Left cardiac atrium (tissue), 4 donors: ENCODE measurements around the gene LDLRAD3. TPM values are rescaled to one million over a fixed set of nuclear protein-coding genes. Genes with fewer than 3 reads are reported as not detected.

Source experiments
- ATAC-seq, 2 donors: fragments of 200-7000 bp; cut with Tn5 transposase; one replicate each; pipeline ENCODE4 v1.9.1; 2020; ENCODE audit warnings: mild to moderate bottlenecking in 2 of 2, moderate library complexity in 2 of 2
- DNase-seq: peaks from one replicate; pipeline ENCODE4 v3.0.0-alpha.2; 2020
- intact Hi-C, 2 donors: fragments of 100-400 bp; cut with DNase I; formaldehyde crosslinking; loops; one replicate each; pipeline versions ENCODE4 v1.14.1 to v1.15.1; 2022 to 2023
- total RNA-seq, 2 donors: library from RNA; stranded (reverse); fragmentation: NEBNext Ultra II Directional; extraction: Animal tissue kit (Norgen Biotek cat#: 25700); gene quantifications; one replicate each; pipeline ENCODE4 v1.2.1, GENCODE V29; 2021
- donor health status: DM: no; HTN: yes; CAD: no.
- donor health status: DM: no; HTN: yes; CAD: no; lungs with severe emphysema.
- donor health status: DM: yes; HTN: yes; CAD: no.
- donor health status: Dilated cardiomyopathy.

Gene LDLRAD3
- total RNA-seq, 2 donors from 2014 or later, result 4.7 to 10.8 TPM

DNA sequence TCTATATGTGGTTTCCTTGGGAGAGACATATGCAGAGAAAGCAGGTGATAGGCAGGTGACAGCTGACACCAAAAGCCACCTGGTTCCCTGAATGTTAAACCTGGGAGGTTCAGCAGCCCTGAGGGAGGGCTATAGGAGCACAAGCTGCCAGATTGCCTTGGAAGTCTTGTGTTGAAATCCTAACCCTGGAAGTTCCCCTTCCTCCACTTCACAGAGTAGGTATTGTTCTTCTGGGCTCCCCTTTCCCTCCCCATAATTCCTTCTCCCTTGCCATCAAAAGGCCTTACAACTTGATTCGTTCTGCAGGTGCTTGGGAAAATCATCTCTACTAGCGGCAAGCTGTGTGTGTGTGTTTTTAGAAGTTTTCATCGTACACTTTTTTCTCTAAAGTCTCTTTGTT is 5.4 kb downstream of the LDLRAD3 start:
- DNase-seq, result no peak
- ATAC-seq, result no peak
- intact Hi-C loops, result no loop called here

DNA sequence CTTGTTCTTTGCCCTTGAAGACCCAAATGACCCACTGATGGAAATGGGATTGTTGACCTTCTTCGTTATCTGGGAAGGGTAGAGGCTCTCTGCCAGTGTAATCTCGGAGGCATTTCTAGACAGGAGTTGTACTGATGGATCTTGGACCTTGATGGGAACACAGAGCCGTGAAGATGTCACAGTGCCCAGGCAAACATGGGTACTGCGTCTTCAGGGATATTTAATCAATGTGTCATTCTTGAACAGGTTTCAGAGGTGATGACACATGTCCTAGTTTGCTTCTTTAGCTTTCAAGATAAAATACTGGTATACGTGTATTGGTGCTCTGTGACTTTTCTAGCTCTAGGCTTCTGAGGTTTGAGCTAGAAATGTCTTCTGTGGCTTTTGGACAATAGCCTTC is 6.2 kb downstream of the LDLRAD3 start:
- no peak for DNase-seq
- no peak for ATAC-seq
- intact Hi-C loops, result no loop called here

- no peak for ATAC-seq
- intact Hi-C loops, result no loop called here
- no peak for DNase-seq
These were observed 7.8 kb downstream of the LDLRAD3 start for GRCh38 chr11:35951680-35952079.

DNA sequence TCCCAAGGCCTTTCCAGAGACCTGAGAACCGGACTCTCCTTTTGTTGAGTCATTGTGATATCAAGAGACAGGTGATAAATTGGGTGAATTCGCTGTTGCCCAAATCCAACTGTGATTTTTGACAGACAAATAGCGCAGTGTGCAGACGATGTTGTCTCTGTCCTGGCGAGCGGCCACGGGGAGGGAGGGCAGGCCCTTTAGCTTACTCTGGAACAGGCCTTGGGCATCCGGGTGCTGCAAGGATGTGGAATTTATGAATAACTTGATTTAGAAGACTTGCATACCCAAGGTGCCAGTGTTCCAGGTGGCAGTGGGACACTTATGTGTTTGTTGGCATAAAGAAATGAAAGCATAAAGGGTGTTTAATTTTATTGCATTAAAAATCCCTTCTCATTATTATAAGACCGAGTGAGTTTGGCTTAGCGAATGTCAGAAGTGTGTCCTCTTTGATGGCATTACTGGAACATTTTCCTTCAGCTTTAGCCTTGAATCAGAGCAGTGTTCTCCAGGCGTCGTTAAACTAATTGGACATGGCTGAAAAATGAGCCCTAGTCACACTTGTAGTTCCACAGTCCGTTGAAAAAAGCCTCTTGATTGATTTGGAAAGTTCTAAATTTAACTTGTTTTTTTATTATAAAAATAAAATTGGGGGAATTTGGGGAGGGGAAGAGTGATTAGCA is 9.4 kb downstream of the LDLRAD3 start:
- no peak for ATAC-seq
- intact Hi-C loops, result no loop called here
- peak; percentile 61 for DNase-seq

- intact Hi-C loops, result no loop called here
- DNase-seq (no peak), ATAC-seq (no peak)
These were observed 10.3 kb downstream of the LDLRAD3 start for GRCh38 chr11:35954205-35954604.

- no peak for ATAC-seq
- no peak for DNase-seq
These were observed 11.8 kb downstream of the LDLRAD3 start for GRCh38 chr11:35955636-35956035.

GRCh38 chr11:35962369-35963138 is 18.7 kb downstream of the LDLRAD3 start:
- no peak for ATAC-seq
- intact Hi-C loops, result no loop called here
- DNase-seq, result no peak

More at GRCh38 chr11:35955636-35956035, 11.8 kb downstream of the LDLRAD3 start:
- intact Hi-C loops, result no loop called here

GRCh38 chr11:35963911-35964310 is 20.0 kb downstream of the LDLRAD3 start:
- peak; percentile 62 for DNase-seq
- intact Hi-C loops, result no loop called here
- peak; percentile 75 to 80 for ATAC-seq

DNA sequence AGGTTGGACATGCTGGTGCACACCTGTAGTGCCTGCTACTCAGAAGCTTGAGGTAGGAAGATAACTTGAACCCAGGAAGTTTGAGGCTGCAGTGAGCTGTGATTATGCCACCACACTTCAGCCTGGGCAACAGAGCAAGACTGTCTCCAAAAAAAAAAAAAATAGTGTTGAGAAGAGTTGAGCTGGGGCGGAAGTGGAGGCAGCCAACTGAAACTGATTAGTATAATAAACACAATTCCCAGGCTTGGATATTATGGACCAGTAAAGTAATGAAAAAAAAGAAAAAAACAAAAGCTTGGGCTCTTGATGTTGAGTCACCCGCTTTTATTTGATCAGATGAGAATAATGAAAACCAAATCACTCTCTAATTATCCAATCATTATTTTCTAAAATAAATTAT is 21.0 kb downstream of the LDLRAD3 start:
- ATAC-seq (peak in 1 of 2 donors; percentile 16), DNase-seq (peak; percentile 29)
- intact Hi-C loops, result no loop called here

GRCh38 chr11:35967042-35967441 is 23.2 kb downstream of the LDLRAD3 start:
- DNase-seq (no peak), ATAC-seq (no peak)
- intact Hi-C loops, result no loop called here

- no peak for DNase-seq
- intact Hi-C loops, result no loop called here
- ATAC-seq, result no peak
These were observed 24.7 kb downstream of the LDLRAD3 start for GRCh38 chr11:35968386-35969088.

DNA sequence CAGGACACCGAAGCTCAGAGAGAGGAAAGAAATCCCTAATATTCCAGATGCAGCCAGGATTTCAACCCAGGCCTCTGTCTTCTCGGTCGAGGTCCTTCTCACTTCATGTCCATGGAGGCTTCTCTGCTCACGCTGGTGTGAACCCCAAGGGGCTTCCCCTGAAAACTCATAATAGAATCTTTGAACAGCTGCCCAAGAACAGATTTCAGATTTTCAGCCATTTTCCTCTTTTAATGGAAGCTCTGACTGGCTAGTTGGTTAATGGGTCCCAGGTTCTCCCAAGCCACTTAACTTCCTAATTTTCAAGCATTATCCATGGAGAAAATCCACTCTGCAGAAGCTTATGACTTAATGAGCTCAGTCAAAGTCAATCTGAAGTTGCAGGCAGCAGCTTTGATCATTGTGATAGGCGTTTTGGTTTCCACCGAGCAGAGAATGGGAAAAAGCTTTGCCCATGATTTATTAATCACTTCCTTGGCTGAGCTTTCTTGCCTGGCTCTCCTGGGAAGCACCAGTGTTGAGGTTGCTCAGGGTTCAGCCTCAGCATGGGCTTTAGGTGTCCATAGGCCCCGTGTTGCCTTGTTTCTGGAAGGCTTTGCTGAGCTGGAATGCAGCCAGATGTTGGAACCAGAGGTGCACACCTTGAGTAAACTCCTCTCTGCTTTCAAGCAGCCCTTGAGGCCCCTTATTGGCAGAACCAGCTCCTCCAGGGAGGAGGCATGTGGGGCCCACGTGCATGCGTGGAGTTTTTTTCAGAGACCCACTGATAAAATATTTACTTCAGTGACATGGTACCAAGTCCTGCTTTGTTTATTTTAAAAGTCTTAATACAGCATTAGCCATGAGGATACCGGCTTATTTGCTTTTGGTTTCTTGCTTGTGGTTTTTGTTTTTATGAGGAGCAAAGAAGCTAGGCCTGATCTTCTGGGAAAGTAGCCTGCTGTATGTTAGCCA is 25.5 kb downstream of the LDLRAD3 start:
- intact Hi-C loops, result no loop called here

DNA sequence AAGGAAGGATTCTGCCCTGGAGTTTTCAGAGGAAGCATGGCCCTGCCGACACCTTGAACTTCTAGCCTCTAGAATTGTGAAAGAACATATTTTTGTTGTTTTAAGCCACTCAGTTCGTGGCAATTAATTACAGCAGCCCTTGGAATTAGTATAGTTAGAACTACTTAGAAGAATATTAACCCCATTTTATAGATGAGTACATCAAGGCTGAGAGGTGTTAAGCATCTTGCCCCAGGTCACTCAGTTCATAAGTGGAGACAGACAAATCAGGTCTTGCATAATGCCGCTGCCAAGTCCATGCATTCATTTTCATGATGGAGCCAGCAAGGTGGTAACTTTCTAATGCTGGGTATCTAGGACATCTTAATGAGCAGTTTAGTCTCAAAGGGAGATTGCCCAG is 26.6 kb downstream of the LDLRAD3 start:
- intact Hi-C loops, result no loop called here
- ATAC-seq (no peak), DNase-seq (no peak)

More for the DNA sequence above, 25.5 kb downstream of the LDLRAD3 start:
- no peak for DNase-seq
- no peak for ATAC-seq

DNA sequence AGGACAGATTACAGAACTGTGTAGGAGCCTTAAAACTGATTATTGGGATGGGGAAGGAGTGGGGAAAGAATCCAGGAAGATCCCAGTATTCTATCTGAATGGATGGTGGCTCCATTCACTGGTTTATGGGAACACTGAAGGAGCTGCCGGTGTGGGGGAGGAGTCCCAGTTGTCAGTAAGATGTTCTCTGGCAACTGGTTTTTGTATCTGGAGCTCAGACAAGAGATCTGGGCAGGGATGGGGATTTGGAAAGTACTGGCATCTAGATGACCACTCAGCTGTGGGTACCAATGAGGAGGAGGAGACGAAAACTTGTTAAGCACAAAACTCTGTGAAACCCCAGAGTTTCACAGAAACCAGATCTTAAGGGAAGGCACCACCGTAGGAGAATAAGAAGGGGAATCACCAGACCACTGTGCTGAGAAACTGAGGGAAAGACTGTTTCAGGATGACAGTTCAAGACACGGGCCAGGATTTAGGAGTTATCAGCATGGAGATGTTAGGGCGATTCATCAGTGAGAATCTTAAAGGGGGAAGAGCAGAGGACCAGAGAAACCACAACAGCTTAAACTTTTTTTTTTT is 28.1 kb downstream of the LDLRAD3 start:
- intact Hi-C loops, result no loop called here
- DNase-seq (no peak), ATAC-seq (no peak)

DNA sequence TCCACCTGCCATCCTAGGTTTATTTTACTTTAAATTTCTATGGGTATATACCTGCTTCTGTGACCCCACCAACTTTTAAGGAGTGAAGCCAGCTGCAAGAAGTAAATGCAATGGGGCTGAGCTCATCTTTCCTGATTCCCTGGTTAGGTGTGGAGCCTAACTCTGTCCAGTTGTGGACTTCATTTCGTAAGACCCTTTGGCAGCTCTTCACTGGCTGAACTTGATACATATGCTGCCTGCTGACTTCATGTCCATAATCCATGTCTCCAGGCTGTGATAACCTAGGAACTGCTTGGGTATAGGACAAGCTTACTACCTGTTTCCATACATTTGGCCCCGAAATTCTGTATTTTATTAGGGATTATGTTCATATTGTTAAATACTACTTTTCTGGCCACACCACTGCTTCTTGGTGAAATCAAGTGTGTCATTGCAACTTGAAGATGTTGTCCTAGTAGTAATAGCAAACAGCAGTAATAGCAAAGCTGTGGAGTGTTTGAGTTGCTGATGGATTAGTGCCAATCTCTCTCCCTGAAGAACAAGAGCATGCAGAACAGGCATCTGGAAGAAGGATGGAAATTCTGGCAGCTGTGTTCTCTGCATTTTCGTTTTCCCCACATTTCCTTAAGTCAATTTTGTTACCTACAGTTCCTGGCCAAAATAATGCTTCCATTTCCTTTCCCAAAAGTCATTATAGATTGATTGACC is 31.2 kb downstream of the LDLRAD3 start:
- intact Hi-C loops, result no loop called here
- DNase-seq, result no peak
- ATAC-seq, result no peak

DNA sequence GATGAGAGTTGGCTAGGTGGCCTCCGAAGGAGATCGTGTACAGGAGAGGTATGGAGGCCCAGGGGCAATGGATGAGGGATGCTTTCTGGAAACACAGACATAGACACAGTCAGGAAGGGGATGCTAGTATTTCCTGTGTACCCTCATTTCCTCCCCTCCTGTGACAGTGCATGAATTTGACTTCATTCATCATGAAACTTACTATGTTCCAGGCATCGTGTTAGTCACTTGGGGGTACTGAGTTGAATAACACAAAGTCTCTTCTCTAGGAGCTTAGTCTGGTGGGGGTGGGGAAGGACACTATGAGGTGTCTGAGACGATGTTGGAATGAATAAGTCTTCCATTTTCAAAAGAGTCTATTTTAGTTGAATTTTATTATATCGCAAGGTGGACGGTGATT is 32.6 kb downstream of the LDLRAD3 start:
- DNase-seq (no peak), ATAC-seq (no peak)
- intact Hi-C loops, result no loop called here

- ATAC-seq, result no peak
- intact Hi-C loops, result no loop called here
- no peak for DNase-seq
These were observed 34.3 kb downstream of the LDLRAD3 start for GRCh38 chr11:35978183-35978582.

GRCh38 chr11:35978891-35979290 is 35.0 kb downstream of the LDLRAD3 start:
- intact Hi-C loops, result no loop called here
- ATAC-seq (no peak), DNase-seq (no peak)
